ENCODE results near the gene TPPP. TPM values are rescaled to one million over a fixed set of nuclear protein-coding genes. Genes with fewer than 3 reads are reported as not detected.

TPPP gene
- total and polyA plus RNA-seq, 2 donors (not counting 1 experiment from before 2014, with no cell fraction given) = 0.06 TPM; not detected in 1

DNA sequence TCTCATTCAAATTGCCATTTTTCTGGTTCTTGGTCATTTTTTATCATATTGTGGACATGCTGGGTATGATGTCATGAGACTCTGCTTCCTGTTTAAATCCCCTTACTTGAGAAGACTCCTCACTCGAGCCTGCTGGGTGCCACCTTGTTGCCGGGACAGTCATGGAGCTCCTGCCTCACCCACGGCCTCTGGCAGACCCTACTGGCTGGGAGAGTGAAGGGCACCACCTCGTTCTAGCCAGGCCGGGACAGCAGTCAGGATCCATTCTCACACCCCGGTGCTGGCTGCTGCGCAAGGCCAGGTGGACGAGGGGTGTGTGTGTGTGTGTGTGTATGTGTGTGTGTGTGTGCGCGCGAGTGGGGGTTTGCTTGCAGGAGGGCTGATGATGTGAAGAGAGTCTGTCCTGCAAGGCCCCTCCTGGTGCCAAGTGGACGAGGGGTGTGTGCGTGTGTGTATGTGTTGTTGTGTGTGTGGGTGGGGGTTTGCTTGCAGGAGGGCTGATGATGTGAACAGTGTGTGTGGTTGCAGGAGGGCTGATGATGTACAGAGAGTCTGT, 76.6 kb downstream of the TPPP start:
- Histone ChIP-seq H3K4me3 (ENCODE audit: control extremely low read depth in 1 of 5, extremely low read depth in 1 of 5, insufficient read depth in 1 of 5, low read depth in 2 of 5, low read length in 4 of 5) (no peak overlapping the region), H4K20me1 (ENCODE audit: control insufficient read depth, insufficient read depth, low read length, poor library complexity, severe bottlenecking) (no peaks in the 10 kb centered on the region), H3K4me1 (ENCODE audit: control insufficient read depth in 2 of 2, insufficient read depth in 2 of 2, low read length in 2 of 2) (peaks cover 7 to 9% of the 10 kb centered on the region in 2 donors), H3K36me3 (replicated peaks in 1 of 2; ENCODE audit: control extremely low read depth in 1 of 2, control insufficient read depth in 1 of 2, extremely low read depth in 1 of 2, insufficient read depth in 2 of 2, low read length in 1 of 2) (peaks cover 0 to 20% of the 10 kb centered on the region in 2 experiments), H3K27ac (ENCODE audit: low read length in 2 of 2) (no peak overlapping the region), H3K9me3 (ENCODE audit: control extremely low read depth in 1 of 3, control insufficient read depth in 2 of 3, insufficient read depth in 1 of 3, low read length in 2 of 3) (no peaks in the 10 kb centered on the region), H3K4me2 (replicated peaks; ENCODE audit: low read depth, low read length, poor library complexity, severe bottlenecking) (no peak overlapping the region), H3K27me3 (replicated peaks in 1 of 4; ENCODE audit: control extremely low read depth in 1 of 4, control insufficient read depth in 3 of 4, insufficient read depth in 4 of 4, low read length in 3 of 4) (no peaks in the 10 kb centered on the region), H2AFZ (ENCODE audit: insufficient read depth, low read depth, low read length, poor library complexity, severe bottlenecking) (no peak overlapping the region), H3K9ac (ENCODE audit: low read length) (no peak overlapping the region), H3K79me2 (ENCODE audit: control insufficient read depth, insufficient read depth, low read length) (peaks cover 51% of the 10 kb centered on the region)
- CTCF ChIA-PET = interaction anchor here (1.2 kb wide), 1 partner anchor 171 kb away, joined by 4 read pairs; no protein-coding TSS in a partner anchor
- no peaks in the 10 kb centered on the region for H3K9me3 Mint-ChIP-seq (ENCODE audit: insufficient read depth)
- no peak overlapping the region for H3K4me3 Mint-ChIP-seq
- TF ChIP-seq EZH2 (IDR thresholded peaks at IDR 0.05; ENCODE audit: borderline replicate concordance, insufficient read depth, low read depth, low read length, poor library complexity, severe bottlenecking) (no peak), CTCF (IDR thresholded peaks at IDR 0.05) (no peak)
- intact Hi-C loops (cut with micrococcal nuclease) = loop anchor here (10.0 kb wide), 1 partner anchor 172 kb away; the partner anchor contains the start of gene EXOC3
- no peak overlapping the region for H3K27ac Mint-ChIP-seq
- H3K27me3 Mint-ChIP-seq = no peaks in the 10 kb centered on the region
- ATAC-seq (ENCODE audit: low read depth) (no peak), DNase-seq (no peak)
- H3K4me1 Mint-ChIP-seq = peaks cover 14% of the 10 kb centered on the region
- POLR2A ChIA-PET = no interaction called here
- WGBS (ENCODE audit: insufficient coverage) = 88% methylated on average over 13 of the region's 13 CpGs

Data from B cell (primary cell).